ENCODE data around the gene PTPRN2. TPM values are rescaled to one million over a fixed set of nuclear protein-coding genes. Genes with fewer than 3 reads are reported as not detected.
A peak's percentile ranks its signal among the peaks of the same experiment; 100 is the strongest.

Gene PTPRN2
- total and polyA plus RNA-seq, 5 experiments from 2014 or later: 0.69 to 1.5 (median 0.99) TPM

DNA sequence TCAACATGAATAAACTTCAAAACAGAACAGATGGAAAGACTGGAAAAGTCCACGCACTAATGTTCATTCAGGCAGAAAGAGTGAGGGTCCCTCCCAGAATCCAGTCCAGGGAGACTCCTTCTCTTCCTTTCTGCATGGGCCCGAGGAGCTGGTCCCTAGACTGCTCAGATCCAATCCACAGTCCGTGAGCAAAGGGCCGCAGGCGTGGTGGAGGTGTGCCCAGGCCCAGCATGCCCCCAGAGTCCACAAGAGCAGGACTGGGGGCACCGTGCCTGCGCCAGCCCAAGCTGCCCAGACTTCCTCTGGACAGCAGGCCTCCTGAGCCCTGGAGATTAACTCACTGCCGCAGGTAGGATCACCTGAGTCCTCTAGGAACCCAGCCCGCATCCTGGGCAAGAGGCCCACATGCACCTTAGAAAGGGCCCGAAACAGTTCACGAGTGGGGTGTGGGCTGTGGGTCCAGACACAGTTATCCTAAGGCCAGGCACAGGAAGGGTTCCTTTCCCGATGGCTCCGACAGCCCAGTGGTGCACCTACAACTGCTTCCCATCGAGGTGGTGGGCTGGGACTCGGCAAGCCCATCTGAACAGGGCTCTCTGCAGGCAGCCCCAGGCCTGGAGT is 719.8 kb downstream of the PTPRN2 start:
- H3K9me3 Mint-ChIP-seq: peaks cover 0 to 4% (median 0%) of the 10 kb centered on the region in 9 donors

DNA sequence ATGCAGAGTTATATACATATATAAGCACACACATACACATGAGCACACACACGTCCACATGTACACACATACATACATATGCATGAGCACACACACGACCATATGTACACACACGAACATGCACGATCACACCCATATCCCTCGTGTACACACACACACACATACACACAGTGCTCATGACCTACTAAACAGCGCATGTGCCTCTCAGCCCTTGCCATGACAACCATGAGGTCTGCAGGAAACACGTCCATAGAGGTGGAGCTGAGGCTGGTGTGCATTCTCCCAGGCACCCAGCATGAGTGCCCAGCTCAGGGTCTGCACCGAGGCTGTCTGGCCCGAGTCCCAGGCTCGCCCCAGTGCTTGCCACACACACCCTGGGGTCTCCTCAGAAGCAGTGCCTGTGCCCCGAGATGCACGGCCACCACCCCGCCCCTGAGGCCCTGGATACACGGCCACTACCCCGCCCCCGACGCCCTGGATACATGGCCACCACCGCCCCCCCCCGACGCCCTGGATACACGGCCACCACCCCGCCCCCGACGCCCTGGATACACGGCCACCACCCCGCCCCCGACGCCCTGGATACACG is 721.2 kb downstream of the PTPRN2 start:
- POLR2A ChIA-PET: no interaction called here
- Mint-ChIP-seq H3K36me3 (peaks cover 0 to 4% (median 0%) of the 10 kb centered on the region in 3 donors), H3K4me3 (no peak overlapping the region), H3K9me3 (peaks cover 0 to 6% (median 0%) of the 10 kb centered on the region in 9 donors), H3K27me3 (no peaks in the 10 kb centered on the region), H3K4me1 (peaks cover 0 to 13% (median 7%) of the 10 kb centered on the region in 4 donors), H3K27ac (no peak overlapping the region)
- ATAC-seq: no peak
- DNase-seq: no peak

More for the DNA sequence above, 719.8 kb downstream of the PTPRN2 start:
- Mint-ChIP-seq H3K27ac (no peak overlapping the region), H3K4me1 (peaks cover 6 to 25% (median 18%) of the 10 kb centered on the region in 4 donors), H3K36me3 (peaks cover 0 to 4% (median 0%) of the 10 kb centered on the region in 3 donors), H3K4me3 (no peak overlapping the region), H3K27me3 (no peaks in the 10 kb centered on the region)
- ATAC-seq: no peak
- no peak for DNase-seq
- POLR2A ChIA-PET: no interaction called here

DNA sequence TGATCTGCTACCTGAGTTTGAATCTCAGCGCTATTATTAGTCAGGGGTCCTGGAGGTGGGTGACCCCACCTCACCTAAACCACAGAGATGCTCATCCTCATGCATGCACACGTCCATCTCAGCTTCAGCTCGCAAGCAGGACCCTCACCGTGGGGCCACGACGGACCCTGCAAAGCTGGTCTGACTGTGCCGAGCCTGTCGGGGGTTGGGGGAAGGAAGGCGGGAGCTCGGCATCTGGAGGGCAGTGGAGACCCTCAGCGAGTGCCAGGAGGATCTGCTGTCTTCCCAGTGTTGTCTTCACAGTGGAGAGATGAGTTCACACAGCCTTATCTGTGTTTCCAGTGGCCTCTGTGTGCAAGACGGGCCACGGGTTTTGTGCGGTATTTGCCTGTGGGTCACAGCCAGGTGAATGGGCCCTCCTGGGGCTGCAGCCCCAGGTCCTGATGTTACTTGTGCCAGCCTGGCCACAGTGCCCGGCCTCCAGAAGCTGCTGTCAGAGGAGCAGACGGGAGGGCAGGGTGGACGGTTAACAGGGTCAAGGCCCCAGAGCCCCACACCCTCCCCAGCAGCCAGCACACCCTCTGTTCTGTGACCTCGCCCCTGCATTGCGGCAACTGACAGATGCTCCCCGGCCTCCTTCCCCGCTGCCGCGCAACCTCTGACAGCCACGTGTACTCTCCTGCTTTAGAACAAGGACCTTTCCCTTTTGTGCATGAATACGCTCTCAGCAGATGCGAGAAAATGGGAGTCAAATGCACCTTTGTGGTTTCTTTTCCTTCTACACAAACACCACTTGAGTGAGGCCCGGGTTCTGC is 722.1 kb downstream of the PTPRN2 start:
- DNase-seq (no peak), ATAC-seq (no peak)
- POLR2A ChIA-PET: no interaction called here
- Mint-ChIP-seq H3K4me1 (peaks cover 0 to 5% (median 2%) of the 10 kb centered on the region in 4 donors), H3K9me3 (peaks cover 0 to 6% (median 0%) of the 10 kb centered on the region in 9 donors), H3K36me3 (peaks cover 0 to 4% (median 0%) of the 10 kb centered on the region in 3 donors), H3K27me3 (no peaks in the 10 kb centered on the region), H3K27ac (no peak overlapping the region), H3K4me3 (no peak overlapping the region)

DNA sequence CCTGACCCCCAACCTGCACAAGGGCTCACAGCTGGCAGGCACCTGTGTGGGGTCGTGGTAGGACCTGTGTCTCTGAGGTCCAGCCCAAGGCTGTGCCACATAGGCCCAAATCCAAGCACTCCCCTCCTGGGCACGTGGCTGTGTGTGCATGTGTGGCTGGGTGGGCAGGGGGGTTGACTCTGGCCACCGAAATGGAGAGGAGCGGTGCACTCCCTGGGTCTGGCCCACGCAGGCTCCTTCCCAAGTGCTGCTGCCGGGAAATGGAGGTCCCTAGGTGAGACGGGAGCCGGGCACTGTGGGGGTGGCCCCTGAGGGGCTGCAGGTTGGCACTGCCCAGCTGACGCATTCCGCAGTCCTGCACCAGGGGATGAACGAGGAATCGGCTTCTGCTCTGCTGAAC is 722.7 kb downstream of the PTPRN2 start:
- ATAC-seq: no peak
- Mint-ChIP-seq H3K36me3 (peaks cover 0 to 2% (median 0%) of the 10 kb centered on the region in 3 donors), H3K4me3 (no peak overlapping the region), H3K27ac (no peak overlapping the region), H3K27me3 (no peaks in the 10 kb centered on the region), H3K9me3 (peaks cover 0 to 6% (median 0%) of the 10 kb centered on the region in 9 donors), H3K4me1 (peaks cover 0 to 3% (median 0%) of the 10 kb centered on the region in 4 donors)
- POLR2A ChIA-PET: no interaction called here
- no peak for DNase-seq

DNA sequence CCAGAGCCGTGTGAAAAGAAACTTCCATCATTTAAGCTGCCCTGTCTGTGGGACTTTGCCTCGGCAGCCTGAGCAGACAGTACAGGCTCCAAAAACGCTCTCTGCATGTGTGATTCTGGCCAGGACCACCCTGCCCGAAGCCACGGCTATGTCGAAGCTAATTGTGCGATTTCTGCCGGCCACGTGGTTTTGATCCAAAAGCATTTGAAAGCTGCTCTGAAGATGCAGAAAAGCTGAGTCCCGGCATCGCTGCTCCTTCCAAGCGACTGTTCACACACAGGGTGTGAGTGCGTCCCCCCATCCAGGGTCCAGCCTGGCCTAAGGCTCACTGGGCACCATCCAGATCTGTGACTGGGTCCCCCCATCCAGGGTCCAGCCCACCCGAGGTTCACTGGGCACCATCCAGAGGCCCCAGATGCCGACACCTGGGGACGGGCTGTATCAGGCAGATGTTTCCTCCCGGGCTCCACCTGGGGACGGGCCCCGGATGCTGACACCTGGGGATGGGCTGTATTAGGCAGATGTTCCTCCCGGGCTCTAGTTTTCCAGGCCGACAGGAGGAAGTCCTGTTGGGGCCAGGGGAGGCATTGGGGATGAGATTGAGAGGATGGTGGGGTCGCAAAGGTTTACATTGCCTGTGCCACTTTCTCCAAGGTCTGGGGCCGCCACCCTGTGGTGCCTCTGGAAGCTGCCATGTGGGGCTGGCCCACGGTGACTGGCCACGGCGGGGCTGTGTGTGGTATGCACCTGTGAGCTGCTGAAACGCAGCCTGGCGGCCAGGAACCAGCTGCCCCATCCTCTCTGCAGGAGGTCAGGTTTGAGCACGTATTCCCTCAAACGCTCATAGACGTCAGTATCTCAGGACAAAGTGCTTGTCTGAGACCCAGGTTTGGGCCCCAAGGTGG is 723.5 kb downstream of the PTPRN2 start:
- H3K27ac Mint-ChIP-seq: no peak overlapping the region
- DNase-seq (no peak), ATAC-seq (no peak)
- POLR2A ChIA-PET: no interaction called here
- H3K4me1 Mint-ChIP-seq: peaks cover 0 to 3% (median 0%) of the 10 kb centered on the region in 4 donors
- no peaks in the 10 kb centered on the region for H3K27me3 Mint-ChIP-seq
- no peaks in the 10 kb centered on the region for H3K36me3 Mint-ChIP-seq
- H3K4me3 Mint-ChIP-seq: no peak overlapping the region
- peaks cover 0 to 6% (median 0%) of the 10 kb centered on the region in 9 donors for H3K9me3 Mint-ChIP-seq

DNA sequence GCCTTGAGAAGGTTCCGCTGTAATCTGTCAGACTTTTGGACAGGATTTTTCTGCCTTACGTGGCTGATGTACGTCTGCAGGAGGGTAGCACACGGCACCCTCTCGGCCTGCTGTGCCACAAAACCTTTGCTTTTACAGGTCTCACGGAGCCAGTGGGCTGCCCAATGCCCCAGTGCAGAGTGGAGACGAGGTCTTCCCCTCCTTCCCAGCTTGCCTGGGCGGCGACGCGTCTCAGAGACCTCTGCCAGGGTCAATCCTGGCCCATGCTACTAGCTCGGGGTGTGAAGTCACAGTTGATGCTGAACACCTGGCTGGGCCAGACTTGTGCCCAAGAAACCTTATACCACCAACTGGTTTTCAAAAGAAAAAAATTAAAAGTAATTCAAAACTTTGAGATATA is 724.4 kb downstream of the PTPRN2 start:
- no peak for DNase-seq
- Mint-ChIP-seq H3K9me3 (peaks cover 0 to 4% (median 0%) of the 10 kb centered on the region in 9 donors), H3K4me3 (no peak overlapping the region), H3K4me1 (peaks cover 0 to 3% (median 0%) of the 10 kb centered on the region in 4 donors), H3K27ac (peak overlapping the region in 1 of 10 donors; percentile 18), H3K27me3 (no peaks in the 10 kb centered on the region), H3K36me3 (no peaks in the 10 kb centered on the region)
- POLR2A ChIA-PET: no interaction called here
- no peak for ATAC-seq

DNA sequence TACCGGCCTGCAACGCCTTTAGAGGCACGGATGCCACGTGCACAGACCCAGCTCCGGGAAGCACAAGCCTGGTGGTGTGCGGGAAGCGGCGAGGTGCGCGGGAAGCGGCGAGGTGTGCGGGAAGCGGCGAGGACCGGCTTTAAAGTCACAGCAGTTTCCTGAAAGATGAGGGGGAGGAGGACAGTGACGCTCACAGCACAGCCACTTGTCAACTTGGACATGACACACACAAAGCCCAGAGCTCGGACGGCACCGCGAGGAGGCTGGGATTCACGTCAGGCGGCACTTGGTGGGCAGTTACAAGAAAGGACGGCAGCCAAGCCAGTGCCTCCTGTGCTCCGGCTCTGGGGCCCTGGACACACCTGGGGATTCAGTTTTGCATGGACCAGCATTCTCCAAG is 724.9 kb downstream of the PTPRN2 start:
- no peaks in the 10 kb centered on the region for H3K27me3 Mint-ChIP-seq
- H3K4me1 Mint-ChIP-seq: peaks cover 0 to 3% (median 0%) of the 10 kb centered on the region in 4 donors
- no peak for DNase-seq
- H3K27ac Mint-ChIP-seq: no peak overlapping the region
- peaks cover 0 to 4% (median 0%) of the 10 kb centered on the region in 9 donors for H3K9me3 Mint-ChIP-seq
- ATAC-seq: no peak
- POLR2A ChIA-PET: no interaction called here
- no peak overlapping the region for H3K4me3 Mint-ChIP-seq
- no peaks in the 10 kb centered on the region for H3K36me3 Mint-ChIP-seq

DNA sequence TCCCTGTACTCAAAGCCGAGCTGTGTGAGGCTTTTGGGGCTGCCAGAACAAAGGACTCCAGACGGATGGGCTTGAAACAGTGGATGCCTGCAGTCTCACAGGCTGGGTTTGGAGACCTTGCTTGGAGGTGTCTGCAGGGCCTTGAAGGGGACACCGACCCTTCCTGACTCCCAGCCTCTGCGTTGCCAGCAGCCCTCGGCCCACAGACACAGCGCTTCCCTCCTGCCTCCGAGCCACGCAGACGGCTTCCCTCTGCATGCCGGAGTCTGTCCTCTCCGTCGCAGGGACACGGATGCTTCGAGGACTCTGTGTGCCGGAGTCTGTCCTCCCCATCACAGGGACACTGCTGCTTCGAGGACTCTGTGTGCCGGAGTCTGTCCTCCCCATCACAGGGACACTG is 726.1 kb downstream of the PTPRN2 start:
- H3K27ac Mint-ChIP-seq: no peak overlapping the region
- H3K36me3 Mint-ChIP-seq: no peaks in the 10 kb centered on the region
- ATAC-seq (no peak), DNase-seq (no peak)
- H3K4me1 Mint-ChIP-seq: peaks cover 0 to 3% (median 0%) of the 10 kb centered on the region in 4 donors
- no peak overlapping the region for H3K4me3 Mint-ChIP-seq
- no peaks in the 10 kb centered on the region for H3K27me3 Mint-ChIP-seq
- H3K9me3 Mint-ChIP-seq: peaks cover 0 to 4% (median 0%) of the 10 kb centered on the region in 9 donors
- POLR2A ChIA-PET: no interaction called here

DNA sequence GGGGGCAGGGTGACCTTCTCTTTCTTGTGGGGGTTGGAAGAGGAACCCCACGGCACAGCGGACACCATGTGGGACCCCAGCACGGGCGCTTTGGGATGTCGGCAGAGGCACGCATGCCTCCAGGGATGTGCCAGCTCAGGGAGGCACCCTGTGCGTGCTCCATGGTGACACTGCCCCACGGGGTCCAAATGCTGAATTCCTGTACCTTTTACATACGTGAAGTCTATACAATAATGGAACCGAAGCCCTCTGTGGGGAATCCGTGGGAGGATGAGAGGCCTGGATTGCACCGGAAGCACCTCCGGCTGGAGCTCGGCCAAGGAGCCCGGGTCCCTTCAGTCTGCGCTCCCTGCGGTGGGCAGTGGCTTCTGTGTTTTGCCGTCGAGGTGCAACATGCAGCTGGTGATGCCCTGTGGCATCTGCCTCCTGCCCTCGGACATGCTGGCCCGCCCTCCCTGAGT is 726.6 kb downstream of the PTPRN2 start:
- no peaks in the 10 kb centered on the region for H3K27me3 Mint-ChIP-seq
- H3K9me3 Mint-ChIP-seq: peaks cover 0 to 2% (median 0%) of the 10 kb centered on the region in 9 donors
- no peak overlapping the region for H3K27ac Mint-ChIP-seq
- ATAC-seq (no peak), DNase-seq (no peak)
- POLR2A ChIA-PET: interaction anchor here (0.8 kb wide), 1 partner anchor 10 kb away, joined by 4 read pairs; no protein-coding TSS in a partner anchor
- H3K36me3 Mint-ChIP-seq: no peaks in the 10 kb centered on the region
- peaks cover 0 to 3% (median 1%) of the 10 kb centered on the region in 4 donors for H3K4me1 Mint-ChIP-seq
- H3K4me3 Mint-ChIP-seq: no peak overlapping the region

DNA sequence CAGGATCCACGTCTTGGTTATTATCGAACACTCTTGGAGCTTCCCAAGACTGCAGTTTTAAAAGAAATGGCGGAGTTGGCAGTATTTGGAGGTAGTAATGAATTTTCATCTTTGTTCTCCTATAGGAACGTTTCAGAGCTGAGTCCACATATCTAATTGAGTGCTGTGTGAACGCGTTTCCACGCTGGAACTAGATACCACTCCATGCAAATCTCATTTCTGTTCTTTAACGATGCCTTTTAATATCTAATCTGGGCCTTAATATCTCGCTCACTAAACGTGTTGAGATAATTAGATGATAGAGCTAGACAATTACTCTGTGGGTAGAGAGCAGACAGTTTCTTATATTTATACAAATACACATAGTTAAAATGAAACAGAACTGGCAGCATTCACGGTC is 727.2 kb downstream of the PTPRN2 start:
- peaks cover 0 to 1% (median 0%) of the 10 kb centered on the region in 9 donors for H3K9me3 Mint-ChIP-seq

DNA sequence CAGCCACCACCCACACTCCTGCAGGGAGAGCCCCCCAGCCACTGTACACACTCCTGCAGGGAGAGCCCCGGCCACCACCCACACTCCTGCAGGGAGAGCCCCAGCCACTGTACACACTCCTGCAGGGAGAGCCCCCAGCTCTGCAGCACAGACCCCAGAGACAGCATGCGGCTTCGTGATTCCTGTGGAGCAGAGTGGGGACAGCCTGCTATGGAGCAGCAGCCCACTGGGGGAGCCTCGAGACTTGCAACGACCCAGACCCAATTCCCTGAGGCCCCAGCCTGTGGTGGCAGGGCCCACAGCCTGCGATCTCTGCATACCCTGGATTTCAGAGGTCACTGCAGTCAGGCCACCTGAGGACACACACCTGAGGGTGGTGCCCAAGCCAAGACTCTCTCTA is 727.7 kb downstream of the PTPRN2 start:
- H3K9me3 Mint-ChIP-seq: peaks cover 0 to 1% (median 0%) of the 10 kb centered on the region in 9 donors
- no peaks in the 10 kb centered on the region for H3K27me3 Mint-ChIP-seq
- H3K4me1 Mint-ChIP-seq: peaks cover 0 to 7% (median 2%) of the 10 kb centered on the region in 4 donors
- ATAC-seq (no peak), DNase-seq (no peak)
- no peak overlapping the region for H3K27ac Mint-ChIP-seq
- H3K36me3 Mint-ChIP-seq: no peaks in the 10 kb centered on the region
- POLR2A ChIA-PET: interaction anchor here (0.8 kb wide), 1 partner anchor 8 kb away, joined by 4 read pairs; no protein-coding TSS in a partner anchor
- no peak overlapping the region for H3K4me3 Mint-ChIP-seq

More for the DNA sequence above, 727.2 kb downstream of the PTPRN2 start:
- peaks cover 0 to 7% (median 2%) of the 10 kb centered on the region in 4 donors for H3K4me1 Mint-ChIP-seq
- no peaks in the 10 kb centered on the region for H3K27me3 Mint-ChIP-seq
- POLR2A ChIA-PET: interaction anchor here (0.8 kb wide), 1 partner anchor 9 kb away, joined by 4 read pairs; no protein-coding TSS in a partner anchor
- no peaks in the 10 kb centered on the region for H3K36me3 Mint-ChIP-seq
- H3K27ac Mint-ChIP-seq: no peak overlapping the region
- DNase-seq: no peak
- H3K4me3 Mint-ChIP-seq: no peak overlapping the region
- no peak for ATAC-seq

DNA sequence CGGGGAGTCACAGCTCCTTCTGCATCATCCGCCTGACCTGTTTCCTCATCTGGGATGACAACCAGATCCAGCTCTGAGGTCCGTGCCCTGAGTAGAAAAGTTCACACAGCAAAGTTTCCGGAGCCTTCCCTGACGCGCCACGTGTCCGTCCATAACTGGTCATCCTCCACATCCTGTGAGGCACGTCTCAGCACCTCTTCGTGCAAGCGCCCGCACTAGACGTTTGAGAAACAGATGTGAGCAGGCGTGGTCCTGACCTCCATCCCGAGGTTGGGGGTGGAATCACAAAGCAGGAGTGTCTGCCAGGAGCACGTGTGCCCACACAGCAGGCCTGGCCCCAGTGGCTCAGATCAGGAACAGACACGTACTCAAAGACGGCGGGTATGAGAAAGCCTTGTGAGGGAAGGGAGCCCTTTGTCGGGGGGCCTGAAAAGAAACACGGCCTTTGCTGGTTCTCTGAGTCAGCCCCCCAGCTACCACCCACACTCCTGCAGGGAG is 730.0 kb downstream of the PTPRN2 start:
- no peak for DNase-seq
- Mint-ChIP-seq H3K9me3 (peaks cover 0 to 1% (median 0%) of the 10 kb centered on the region in 9 donors), H3K36me3 (no peaks in the 10 kb centered on the region), H3K27me3 (no peaks in the 10 kb centered on the region), H3K4me1 (peaks cover 0 to 15% (median 2%) of the 10 kb centered on the region in 4 donors), H3K4me3 (no peak overlapping the region), H3K27ac (no peak overlapping the region)
- POLR2A ChIA-PET: no interaction called here
- no peak for ATAC-seq

Measured in naive thymus-derived CD8-positive, alpha-beta T cell (primary cell).